HG02623 (cell line): ENCODE results near the gene NCS1.

ENCODE experiments used
- ATAC-seq: cut with Tn5 transposase; IDR thresholded peaks from one replicate; pipeline ENCODE4 v1.9.1; 2021; ENCODE audit warnings: moderate library complexity; ENCODE audit not compliant: unreplicated experiment

The NCS1 gene

GRCh38 chr9:130174920-130175321, 2.7 kb downstream of the NCS1 start:
- no peak for ATAC-seq

DNA sequence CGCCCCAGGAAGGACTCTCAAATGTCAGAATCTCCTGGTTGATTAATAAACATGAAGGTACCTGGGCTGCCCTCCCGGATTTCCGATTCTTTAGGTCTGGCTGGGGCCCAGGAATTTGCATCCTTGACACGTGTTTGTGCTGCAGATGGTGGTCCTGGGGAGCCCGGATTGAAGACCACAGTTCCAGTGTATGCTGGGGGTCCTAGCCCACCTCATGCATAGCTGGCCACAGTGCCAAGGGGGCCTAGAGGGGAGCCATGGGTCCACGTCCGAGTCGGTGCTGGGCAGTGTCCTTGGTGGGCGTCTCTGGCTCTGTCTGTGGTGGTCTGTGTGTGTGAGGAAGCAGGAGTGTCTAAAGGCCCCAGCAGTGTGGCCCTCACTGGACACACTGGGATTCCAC, 3.2 kb downstream of the NCS1 start:
- ATAC-seq = no peak

GRCh38 chr9:130176760-130177159, 4.6 kb downstream of the NCS1 start:
- ATAC-seq = no peak

DNA sequence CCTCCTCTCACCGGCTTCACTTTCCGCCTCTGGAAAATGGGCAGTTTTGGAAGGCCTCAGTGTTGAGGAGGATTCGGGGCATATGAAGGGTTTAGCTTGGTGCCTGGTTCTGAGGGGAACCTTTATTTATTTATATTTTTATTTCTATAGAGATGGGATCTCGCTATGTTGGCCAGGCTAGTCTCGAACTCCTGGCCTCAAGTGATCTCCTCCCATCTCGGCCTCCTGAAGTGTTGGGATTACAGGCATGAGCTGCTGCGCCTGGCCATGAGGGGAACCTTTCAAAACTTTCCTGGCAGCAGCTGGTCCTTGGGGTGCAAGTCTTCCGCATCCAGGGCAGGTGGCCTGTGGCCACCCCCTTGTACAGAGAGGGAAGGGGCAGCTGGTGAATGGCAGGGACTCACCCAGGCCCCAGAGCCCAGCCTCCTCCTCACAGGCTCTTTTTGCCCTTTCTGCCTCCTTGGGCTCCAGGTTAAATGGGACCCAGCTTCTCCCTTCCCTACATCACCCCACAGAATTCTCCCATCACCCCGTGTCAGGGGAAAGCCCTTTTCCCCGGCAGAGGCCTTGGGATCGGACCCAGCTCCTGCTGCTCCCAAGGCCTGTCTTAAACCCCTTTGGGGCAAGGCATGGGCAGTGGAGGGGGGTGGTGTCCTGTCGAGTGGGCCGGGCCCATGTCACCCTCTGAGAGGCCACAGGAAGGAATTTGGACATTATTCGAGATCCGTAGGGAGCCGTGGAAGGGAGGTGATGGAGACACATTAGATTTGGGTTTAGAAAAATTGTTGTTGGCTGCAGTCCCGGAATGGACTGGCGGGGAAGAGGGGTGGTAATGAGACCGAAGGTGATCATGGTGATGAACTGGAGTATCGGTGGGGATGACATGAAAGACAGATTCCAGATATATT, 5.9 kb downstream of the NCS1 start:
- no peak for ATAC-seq

DNA sequence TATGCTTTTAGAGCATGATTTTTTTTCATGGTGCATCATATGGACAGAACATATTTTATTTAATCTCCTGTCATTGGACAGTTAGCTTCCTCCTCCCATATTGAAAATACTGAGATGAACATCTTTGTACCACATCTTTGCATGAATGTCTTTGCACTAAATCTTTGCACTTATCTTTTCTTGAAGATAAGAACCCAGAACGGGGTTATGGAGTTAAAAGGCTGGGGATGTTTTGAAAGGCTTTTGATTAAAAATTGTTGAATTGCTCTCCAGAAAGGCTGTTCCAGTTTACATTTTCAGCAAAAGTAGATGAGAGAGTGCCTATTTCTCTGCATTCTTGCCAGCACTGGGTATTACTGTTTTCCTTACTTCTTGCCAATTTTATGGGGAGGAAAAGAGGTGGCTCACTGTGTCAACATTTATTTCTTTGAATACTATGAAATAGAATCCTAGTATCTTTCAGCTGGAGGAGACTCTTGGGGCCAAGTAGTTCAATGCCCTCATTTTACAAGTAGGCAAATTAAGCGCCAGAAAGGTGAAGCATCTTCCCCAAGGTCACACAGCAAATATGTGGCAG, 7.2 kb downstream of the NCS1 start:
- no peak for ATAC-seq

DNA sequence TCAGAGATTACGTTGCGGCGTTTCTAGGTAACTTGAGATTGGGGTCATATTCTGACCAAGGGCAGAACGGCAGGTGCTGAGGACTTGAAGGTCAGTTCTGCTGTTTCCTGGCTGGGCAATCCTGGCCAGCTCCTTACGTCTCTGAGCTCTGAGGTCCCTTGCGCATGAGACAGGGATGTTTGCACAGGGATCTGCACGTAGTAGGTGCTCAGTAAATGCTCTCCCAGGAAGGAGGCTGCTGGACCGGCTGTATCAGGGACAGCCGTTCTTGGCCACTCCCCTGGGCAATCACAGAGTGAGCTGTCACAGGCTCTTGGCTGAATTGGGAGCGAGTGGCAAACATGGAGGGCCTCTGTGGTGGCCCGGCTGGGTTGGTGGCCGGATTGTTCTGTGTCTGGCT, 8.3 kb downstream of the NCS1 start:
- no peak for ATAC-seq

DNA sequence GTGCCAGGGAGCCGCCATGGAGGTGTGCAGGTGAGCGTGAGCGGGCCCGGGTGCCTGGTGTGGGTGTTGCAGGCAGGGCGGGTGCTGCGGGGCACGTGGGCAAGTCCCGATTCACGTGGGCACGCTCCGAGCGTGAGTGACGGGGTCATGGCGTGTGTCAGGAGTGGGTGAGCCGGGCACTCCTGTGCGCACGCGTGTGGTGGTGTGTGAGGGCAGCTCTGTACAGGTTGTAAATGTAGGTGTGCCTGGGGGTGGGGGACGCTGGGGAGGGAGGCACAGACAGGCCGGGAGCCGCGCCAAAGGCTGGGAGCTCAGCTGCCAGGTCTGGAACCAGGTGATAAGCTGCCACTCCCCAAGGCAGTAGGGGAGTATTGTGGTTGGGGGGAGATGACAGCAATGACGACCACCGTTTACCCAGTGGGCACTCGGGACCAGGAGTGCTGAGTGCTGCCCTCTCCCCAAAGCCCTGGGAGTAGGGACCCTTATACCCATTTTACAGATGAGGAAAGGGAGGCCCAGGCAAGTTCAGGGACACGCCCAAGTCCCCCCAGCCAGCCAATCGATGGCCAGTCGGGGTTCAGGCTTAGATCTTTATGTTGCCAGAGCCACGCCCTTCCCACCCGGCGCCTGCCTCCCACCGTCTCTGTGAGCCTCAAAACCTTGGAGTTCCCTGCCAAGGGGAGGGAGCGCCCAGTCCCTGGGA, 9.6 kb downstream of the NCS1 start:
- no peak for ATAC-seq

DNA sequence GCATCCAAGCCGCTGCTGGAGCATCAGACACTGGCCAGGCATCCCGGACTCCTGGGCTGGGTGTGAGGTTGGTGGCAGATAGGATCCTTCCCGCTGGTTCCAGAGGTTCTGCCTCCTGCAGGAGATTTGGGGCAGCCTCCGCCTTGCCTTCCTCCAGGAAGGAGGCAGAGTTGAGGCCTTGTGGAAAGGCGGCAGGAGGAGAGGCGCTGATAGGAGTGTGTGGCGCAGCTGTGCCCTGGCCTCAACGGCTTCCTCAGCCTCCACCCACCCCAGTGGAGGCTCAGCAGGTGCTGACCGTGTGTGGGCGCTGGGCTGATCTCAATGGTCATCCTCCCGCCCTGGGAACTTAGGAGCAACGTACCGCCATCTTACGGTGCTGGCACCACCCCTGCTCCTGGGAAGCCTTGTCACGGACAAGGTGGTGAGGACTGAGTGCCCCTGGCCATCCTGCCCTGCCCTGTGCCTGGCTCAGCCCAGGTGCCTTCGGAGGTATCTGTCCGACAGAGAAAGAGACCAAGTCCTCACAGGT, 10.2 kb downstream of the NCS1 start:
- ATAC-seq = no peak

DNA sequence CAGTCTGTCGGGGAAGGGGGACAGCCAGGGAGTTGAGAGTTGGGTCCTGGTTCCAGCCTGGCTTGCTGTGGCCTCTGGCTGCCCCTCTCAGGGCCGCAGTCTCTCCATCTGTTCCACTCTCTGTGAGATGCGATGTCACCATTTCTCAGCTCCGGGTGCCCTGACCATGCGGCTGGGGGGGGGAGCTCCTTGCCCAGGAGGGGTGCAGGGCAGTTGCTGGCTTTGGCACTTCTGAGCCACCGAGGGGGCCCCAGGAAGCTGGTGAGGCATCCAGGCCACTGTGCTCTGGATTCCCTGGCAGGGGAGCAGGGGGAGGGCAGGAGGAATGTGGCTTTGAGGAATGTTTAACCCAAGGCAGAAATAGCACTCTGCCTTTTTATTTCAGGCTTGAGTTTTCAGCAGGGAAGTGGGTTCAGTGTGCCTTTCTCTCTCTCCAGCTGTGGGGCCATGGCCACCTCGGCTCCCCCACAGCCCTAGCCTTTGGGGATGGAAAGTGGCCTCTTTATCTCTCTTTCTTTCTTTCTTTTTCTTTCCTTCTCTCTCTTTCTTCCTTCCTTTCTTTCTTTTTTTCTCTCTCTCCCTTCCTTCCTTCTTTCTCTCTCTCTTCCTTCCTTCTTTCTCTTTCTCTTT, 11.0 kb downstream of the NCS1 start:
- ATAC-seq = no peak

- ATAC-seq = no peak
Measured at GRCh38 chr9:130185017-130185416, 12.8 kb downstream of the NCS1 start.

DNA sequence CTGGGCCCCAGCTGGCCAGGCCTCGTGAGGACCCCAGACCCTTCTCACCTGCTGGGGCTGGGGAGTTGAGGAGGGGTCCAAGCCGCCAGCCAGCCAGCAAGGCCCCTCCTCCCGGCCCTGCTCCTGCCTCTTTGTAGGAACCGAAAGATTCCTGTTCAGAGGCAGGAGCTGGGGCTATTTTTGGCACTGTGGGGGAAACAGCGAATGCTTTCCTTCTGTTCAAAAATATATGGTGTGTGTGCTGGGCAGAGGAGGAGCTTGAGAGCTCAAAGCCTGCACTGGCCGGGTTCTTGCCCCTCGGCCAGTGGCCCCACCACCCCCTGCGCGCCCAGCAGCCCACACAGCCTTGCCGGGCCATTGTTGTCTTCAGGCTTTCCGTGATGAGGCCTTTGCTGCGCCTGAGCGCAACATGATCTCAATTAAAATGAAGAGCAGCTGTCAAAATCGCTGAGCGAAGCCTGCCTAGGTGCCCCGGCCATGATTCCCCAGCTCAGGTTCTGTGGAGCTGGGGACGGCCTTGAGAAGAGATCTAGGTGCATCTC, 13.4 kb downstream of the NCS1 start:
- no peak for ATAC-seq

GRCh38 chr9:130186051-130186450, 13.8 kb downstream of the NCS1 start:
- ATAC-seq = no peak

DNA sequence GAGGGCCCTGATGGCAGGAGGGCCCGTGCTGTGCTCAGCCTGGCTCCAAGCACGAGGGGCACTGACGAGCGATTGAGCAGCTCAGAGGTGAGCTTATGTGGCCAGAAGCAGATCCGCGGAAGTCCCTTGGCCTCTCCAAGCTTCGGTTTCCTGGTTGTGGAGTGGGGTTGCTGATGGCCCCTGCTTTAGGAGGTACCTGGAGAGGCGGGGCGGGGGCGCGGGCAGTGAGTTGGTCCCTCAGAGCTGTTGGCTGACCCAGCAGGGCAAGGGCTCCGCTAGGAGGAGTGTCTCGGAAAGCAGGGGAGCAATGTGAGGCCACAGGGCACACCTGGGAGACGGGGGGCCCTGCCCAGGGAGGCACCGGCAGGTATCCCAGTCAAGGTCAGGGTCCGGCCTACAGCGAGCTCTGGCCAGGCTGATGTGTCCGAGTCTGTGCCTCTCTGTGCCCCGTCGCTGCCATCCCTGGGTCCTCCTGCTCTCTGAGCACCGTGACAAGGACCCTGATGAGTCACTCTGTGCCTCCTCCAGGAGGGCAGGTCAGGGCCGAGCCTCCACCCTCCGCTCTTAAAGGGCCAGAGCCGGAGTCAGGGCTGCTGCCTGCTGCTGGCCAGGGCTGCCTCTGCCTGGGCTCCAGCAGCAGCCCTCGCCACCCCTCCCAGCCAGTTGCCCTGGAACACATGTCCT, 14.8 kb downstream of the NCS1 start:
- ATAC-seq = no peak

- no peak for ATAC-seq
Measured at GRCh38 chr9:130187523-130187846, 15.3 kb downstream of the NCS1 start.

GRCh38 chr9:130188860-130189481, 16.8 kb downstream of the NCS1 start:
- no peak for ATAC-seq

DNA sequence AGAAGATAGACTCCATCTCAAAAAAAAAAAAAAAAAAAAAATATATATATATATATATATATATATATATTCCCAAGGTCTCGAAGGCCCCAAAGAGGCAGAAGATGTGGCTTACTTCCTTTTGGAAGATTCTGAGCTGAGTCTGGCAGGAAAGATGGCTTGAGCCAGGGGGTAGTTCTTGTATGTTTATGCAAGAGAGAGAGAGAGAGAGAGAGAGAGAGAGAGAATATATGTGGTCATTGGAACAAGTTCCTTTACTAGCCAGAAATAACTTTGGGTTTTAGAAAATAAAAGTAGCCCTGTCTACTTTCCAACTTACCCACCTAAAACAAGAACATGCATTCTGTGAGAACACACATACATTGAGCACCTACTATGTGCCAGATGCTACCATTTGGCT, 17.6 kb downstream of the NCS1 start:
- ATAC-seq = no peak

DNA sequence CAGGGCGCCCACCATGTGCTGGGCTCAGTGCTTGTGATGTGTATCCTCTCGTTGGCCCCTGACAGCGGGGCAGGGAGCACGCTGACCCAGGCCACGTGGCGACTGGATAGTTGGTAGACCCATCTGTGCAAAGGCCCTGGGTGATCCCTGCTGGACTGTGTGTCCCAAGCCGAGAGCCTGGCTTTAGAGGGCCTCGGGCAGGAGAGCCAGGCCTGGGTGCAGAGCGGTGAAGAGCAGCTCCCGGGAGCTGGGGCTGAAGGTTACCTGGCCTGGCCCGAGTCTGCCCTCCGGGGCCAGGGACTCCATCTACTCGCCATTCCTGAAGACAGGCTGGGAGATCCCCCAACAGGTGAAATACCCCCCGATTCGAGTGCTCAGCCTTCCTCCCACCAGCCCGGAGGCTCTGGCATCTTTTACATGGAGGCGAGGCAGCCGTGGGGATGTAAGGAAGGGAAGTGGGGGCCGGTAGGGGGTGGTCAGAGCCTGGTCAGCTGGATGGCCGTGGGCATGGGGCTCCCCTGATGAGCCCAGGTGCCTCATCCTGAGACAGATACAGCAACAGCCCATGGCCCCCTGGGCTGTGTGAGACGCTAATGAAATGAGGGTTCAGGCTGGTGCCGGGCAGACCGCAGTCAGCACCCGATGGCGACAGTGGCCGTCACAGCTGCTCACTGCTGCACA, 19.0 kb downstream of the NCS1 start:
- ATAC-seq = no peak

- ATAC-seq = no peak
Measured at GRCh38 chr9:130191749-130192120, 19.5 kb downstream of the NCS1 start.

DNA sequence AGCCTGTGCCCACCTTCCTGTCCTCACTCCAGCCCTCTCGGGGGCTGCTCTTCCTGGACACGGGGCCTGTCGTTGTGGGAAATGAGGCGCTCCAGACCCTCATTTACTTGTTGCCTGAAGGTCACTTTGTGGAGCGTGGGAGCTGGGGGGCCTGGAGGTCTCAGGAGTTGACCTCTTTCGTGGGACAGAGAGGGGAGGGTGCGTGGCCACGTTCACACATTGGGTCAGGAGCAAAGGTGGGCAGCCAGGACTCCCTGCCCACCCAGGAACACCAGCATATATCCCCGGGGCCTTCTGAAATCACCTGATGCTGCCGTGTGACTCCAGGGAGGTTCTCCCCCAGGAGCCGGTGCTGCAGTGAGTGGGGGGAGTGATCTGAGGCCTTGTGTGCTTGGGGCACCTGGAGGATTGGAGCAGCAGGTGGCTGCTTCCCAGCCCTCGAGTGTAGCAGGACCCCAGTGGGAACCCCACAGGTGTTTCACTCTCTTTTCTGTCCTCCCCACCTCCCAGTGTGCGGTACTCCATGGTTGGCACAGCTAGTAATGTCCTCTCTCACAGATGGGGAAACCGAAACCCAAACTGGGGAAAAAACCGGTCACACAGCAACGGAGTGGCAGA, 20.3 kb downstream of the NCS1 start:
- ATAC-seq = no peak
